Choroid plexus epithelial cell (primary cell): ENCODE measurements around the gene ZNF273.
"Not testable (repeated sequence)": the region's sequence is repeated elsewhere in the genome, so short reads cannot be mapped to it uniquely, and the experiment has no call there.

Source experiments
- DNase-seq: peaks from one replicate; pipeline ENCODE4 v3.0.0-alpha.2; 2010; ENCODE audit warnings: low read depth
- H3K4me3 ChIP-seq: 2 replicates; pipeline ENCODE4 v1.5.1; 2011; ENCODE audit warnings: low read depth, mild to moderate bottlenecking, control low read depth, low read length, moderate library complexity
- TF ChIP-seq, protein P1 (sequence below): conservative IDR thresholded peaks from 2 replicates; pipeline ENCODE4 v1.5.1; 2011; ENCODE audit warnings: low read depth, mild to moderate bottlenecking, control low read depth, inconsistent platforms, low read length, moderate library complexity

Gene ZNF273

DNA sequence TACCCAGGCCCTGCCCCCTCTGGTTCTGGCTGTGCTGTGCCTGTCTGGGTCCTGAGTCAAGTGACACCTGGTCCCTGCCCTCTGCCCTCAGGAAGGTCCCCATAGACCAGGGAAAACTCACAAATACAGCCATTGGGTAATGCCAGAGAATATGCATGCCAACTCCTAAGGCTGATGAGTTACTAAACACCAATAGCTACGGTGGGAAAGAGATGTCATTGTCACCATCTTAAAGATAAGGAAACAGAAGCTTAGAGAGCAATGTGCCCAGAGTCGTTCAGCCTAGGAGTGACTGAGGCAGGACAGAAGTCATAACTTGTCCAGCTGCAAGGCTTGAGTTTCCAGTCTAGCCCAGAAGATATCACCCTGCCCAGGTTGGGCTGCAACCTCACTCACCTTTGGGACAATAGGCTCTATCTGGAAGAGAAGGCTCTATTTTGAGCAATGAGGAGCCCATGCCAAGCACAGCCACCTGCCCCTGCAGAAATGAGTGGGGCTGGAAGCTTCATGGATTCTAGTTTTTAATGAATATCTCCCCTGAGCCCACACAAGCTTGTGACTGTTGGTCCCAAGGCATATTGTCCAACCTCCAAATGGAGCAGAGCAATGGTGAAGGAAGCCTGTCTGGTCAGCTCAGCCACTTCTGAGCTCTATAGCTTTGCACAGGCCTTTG, 42.6 kb downstream of the ZNF273 start:
- no peak for DNase-seq
- TF ChIP-seq, protein P1, sequence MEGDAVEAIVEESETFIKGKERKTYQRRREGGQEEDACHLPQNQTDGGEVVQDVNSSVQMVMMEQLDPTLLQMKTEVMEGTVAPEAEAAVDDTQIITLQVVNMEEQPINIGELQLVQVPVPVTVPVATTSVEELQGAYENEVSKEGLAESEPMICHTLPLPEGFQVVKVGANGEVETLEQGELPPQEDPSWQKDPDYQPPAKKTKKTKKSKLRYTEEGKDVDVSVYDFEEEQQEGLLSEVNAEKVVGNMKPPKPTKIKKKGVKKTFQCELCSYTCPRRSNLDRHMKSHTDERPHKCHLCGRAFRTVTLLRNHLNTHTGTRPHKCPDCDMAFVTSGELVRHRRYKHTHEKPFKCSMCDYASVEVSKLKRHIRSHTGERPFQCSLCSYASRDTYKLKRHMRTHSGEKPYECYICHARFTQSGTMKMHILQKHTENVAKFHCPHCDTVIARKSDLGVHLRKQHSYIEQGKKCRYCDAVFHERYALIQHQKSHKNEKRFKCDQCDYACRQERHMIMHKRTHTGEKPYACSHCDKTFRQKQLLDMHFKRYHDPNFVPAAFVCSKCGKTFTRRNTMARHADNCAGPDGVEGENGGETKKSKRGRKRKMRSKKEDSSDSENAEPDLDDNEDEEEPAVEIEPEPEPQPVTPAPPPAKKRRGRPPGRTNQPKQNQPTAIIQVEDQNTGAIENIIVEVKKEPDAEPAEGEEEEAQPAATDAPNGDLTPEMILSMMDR, result no peak

DNA sequence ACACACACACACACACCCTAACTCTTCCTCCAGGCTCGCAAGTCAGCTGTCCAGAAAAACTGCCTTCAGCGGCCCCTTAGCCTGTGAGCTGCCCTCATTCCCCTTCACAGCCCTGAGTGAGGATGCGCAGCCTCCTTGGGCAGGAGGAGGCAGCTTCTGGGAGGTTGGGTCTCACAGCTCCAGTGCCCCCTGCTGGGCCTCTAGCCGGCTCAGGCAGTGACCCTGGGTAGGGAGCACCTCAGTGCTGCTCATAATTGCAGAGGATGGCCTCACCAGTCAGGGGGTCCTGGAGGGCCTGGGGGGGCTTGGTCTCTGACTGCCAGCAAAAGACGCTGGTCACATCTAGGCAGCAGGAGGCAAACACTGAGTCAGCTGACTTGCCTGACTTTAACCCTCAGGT, 43.7 kb downstream of the ZNF273 start:
- H3K4me3 ChIP-seq, result no peak overlapping the region
- TF ChIP-seq, protein P1, result peak; percentile 36
- no peak for DNase-seq

More for the DNA sequence above, 42.6 kb downstream of the ZNF273 start:
- no peak overlapping the region for H3K4me3 ChIP-seq

DNA sequence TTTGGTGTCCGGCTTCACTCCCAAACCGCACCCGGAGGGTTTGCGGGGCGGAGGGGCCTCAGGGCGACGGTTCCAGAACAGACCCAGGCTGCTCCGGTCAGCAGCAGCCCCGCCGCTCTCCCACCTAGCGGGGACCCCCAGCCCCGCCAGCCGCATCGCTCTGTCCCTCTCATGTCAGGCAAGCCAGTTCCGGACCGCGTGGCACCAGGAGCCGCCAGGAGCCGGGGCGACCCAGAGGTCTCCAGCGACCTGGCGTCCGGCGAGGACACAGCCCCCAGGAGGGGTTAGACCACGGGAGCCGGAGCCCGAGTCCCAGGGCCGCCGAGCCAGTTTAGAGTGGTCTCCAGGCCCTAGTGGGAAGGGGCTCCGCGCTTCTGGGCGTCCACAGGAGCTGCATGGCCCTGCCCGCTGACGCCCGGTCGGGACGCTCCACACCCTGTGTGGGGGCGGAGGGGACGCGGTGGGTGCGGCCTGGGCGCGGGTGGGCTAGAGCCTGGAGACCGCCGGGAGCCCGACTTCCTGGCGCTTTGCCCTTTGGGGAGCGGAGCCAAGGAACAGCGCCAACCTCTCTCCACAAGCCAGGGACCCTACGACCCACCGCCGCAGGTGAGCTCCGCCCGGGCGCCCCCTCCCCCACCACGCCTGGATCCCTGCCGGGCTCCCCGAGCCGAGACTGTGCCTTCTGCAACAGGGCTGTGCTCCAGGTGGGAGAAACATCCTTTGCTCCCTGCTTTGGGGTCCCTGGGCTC, 44.4 kb downstream of the ZNF273 start:
- TF ChIP-seq, protein P1, result no peak
- no peak for DNase-seq
- peak overlapping the region; percentile 45 for H3K4me3 ChIP-seq

GRCh38 chr7:64948774-64949173, 45.7 kb downstream of the ZNF273 start:
- DNase-seq, H3K4me3 ChIP-seq: not testable (repeated sequence)

DNA sequence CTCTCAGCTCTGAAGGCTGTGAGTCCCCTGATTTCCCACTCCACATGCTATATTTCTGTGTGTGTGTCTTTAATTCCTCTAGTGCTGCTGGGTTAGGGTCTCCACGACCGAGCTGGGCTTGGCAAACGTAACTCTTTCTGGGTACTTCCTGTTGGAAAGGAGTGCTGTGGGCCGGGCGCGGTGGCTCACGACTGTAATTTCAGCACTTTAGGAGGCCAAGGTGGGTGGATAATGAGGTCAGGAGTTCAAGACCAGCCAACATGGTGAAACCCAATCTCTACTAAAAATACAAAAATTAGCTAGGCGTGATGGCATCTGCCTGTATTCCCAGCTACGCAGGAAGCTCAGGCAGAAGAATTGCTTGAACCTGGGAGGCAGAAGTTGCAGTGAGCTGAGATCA, 47.6 kb downstream of the ZNF273 start:
- DNase-seq, H3K4me3 ChIP-seq: not testable (repeated sequence)

- H3K4me3 ChIP-seq, result no peak overlapping the region
- TF ChIP-seq, protein P1, result peak; percentile 74
- peak; percentile 76 for DNase-seq
These were observed 48.3 kb downstream of the ZNF273 start for GRCh38 chr7:64951250-64951848.

- TF ChIP-seq, protein P1, result no peak
- no peak for DNase-seq
- H3K4me3 ChIP-seq, result no peak overlapping the region
These were observed 56.1 kb downstream of the ZNF273 start for GRCh38 chr7:64959072-64959747.
